ENCODE data around the gene CLEC11A. TPM values are rescaled to one million over a fixed set of nuclear protein-coding genes. Genes with fewer than 3 reads are reported as not detected.

The CLEC11A gene
- total RNA-seq, 2 experiments from 2014 or later, result 2.2 to 2.7 TPM

DNA sequence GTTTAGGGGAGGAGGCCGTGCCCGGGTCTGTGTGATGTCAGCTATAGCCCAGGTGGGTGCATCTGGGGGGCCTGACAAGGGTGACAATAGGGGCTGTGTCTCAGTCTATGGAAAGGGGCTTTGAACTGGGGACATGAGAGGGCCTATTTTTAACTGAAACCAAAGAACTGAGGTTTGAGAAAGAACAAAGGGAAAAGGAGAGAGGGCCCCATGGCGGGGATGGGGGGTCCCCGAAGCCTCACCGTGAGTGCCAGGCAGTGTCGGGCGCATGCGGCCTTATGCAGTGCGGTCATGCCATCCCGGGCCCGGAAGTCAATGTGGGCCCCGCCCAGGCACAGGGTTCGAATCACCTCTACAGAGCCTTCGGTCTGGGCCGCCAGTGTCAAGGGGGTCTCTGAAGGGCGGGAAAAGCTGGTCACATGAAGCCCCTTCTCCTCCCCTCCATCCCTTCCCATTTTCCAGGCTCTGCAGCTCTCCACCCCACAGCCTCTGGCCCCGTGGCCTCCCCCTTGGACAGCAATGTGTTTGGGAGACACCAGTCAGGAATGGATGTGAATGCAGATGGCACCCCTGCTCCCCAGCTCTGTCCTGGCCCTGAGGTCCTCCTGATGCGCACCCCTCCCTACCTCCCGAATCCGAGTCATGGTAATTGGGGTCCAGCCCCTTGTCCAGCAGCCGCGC, 9.5 kb upstream of the CLEC11A start:
- POLR2A ChIA-PET, result no interaction called here
- peaks cover 14% of the 10 kb centered on the region for H3K4me1 Mint-ChIP-seq (ENCODE audit: low read depth)
- no peak overlapping the region for H3K4me3 Mint-ChIP-seq

GRCh38 chr19:50716178-50717025, 6.8 kb upstream of the CLEC11A start:
- H3K9me3 Mint-ChIP-seq, result no peaks in the 10 kb centered on the region
- peaks cover 14% of the 10 kb centered on the region for H3K4me1 Mint-ChIP-seq (ENCODE audit: low read depth)
- H3K27me3 Mint-ChIP-seq, result peaks cover 24% of the 10 kb centered on the region
- no peaks in the 10 kb centered on the region for H3K36me3 Mint-ChIP-seq (ENCODE audit: low read depth)
- H3K27ac Mint-ChIP-seq, result no peak overlapping the region
- intact Hi-C loops (cut with micrococcal nuclease), result no loop called here
- ChIA-PET POLR2A (interaction anchor here (0.6 to 1.2 kb wide), 2 partner anchors 8 to 175 kb away, joined by 3 to 6 read pairs; no protein-coding TSS in a partner anchor), CTCF (interaction anchor here (1.0 kb wide), 1 partner anchor 755 kb away, joined by 3 read pairs; no protein-coding TSS in a partner anchor)
- no peak overlapping the region for H3K4me3 Mint-ChIP-seq
- no peak for DNase-seq
- TF ChIP-seq CTCF (IDR thresholded peaks at IDR 0.05), result no peak
- no peak for ATAC-seq

More for the DNA sequence above, 9.5 kb upstream of the CLEC11A start:
- DNase-seq (peak; percentile 61), ATAC-seq (peak; percentile 68)
- H3K9me3 Mint-ChIP-seq, result no peaks in the 10 kb centered on the region
- TF ChIP-seq CTCF (IDR thresholded peaks at IDR 0.05), result no peak
- H3K27ac Mint-ChIP-seq, result no peak overlapping the region
- peaks cover 15% of the 10 kb centered on the region for H3K27me3 Mint-ChIP-seq
- H3K36me3 Mint-ChIP-seq (ENCODE audit: low read depth), result no peaks in the 10 kb centered on the region
- intact Hi-C loops (cut with micrococcal nuclease), result no loop called here
- CTCF ChIA-PET, result interaction anchor here (1.2 to 2.8 kb wide), 3 partner anchors 8 to 11 kb away, joined by 3 to 15 read pairs (median 5); no protein-coding TSS in a partner anchor

GRCh38 chr19:50717026-50717723, 6.0 kb upstream of the CLEC11A start:
- Mint-ChIP-seq H3K36me3 (ENCODE audit: low read depth) (no peaks in the 10 kb centered on the region), H3K27ac (no peak overlapping the region), H3K9me3 (no peaks in the 10 kb centered on the region), H3K4me3 (no peak overlapping the region), H3K4me1 (ENCODE audit: low read depth) (peaks cover 14% of the 10 kb centered on the region), H3K27me3 (peaks cover 29% of the 10 kb centered on the region)
- CTCF ChIA-PET, result interaction anchor here (1.0 kb wide), 1 partner anchor 754 kb away, joined by 3 read pairs; no protein-coding TSS in a partner anchor
- intact Hi-C loops (cut with micrococcal nuclease), result no loop called here
- POLR2A ChIA-PET, result no interaction called here
- ATAC-seq (no peak), DNase-seq (no peak)
- TF ChIP-seq CTCF (IDR thresholded peaks at IDR 0.05), result no peak

DNA sequence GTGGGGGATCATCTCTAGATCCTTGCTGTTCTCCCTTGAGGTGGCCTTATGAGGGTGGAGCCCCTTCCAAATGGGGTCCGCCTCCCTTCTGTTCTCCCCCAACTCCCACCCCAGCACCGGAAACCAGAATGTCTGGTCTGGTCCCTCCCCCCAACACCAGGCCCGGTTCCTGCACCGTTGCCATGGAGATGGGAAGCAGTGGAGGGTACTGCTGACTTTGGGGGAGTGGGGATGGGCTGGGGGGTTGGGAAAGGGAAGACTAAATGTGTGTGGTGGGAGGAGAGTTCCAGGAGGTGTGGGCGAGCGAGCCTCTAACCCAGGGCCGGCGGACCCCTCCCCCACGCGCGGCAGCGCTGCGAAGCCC, 5.3 kb upstream of the CLEC11A start:
- H3K4me3 Mint-ChIP-seq, result no peak overlapping the region
- peaks cover 12% of the 10 kb centered on the region for H3K4me1 Mint-ChIP-seq (ENCODE audit: low read depth)
- no peak for DNase-seq
- H3K36me3 Mint-ChIP-seq (ENCODE audit: low read depth), result no peaks in the 10 kb centered on the region
- H3K27me3 Mint-ChIP-seq, result peaks cover 32% of the 10 kb centered on the region
- ChIA-PET POLR2A (no interaction called here), CTCF (no interaction called here)
- intact Hi-C loops (cut with micrococcal nuclease), result no loop called here
- ATAC-seq, result no peak
- H3K27ac Mint-ChIP-seq, result no peak overlapping the region
- no peaks in the 10 kb centered on the region for H3K9me3 Mint-ChIP-seq
- TF ChIP-seq CTCF (IDR thresholded peaks at IDR 0.05), result no peak

Data from activated CD8-positive, alpha-beta T cell treated with anti-CD3 and anti-CD28 coated beads for 36 hours (primary cell).